GM23248 (cell line): ENCODE data around the gene CCDC107. TPM values are rescaled to one million over a fixed set of nuclear protein-coding genes. Genes with fewer than 3 reads are reported as not detected.

Source experiments
- DNase-seq: peaks from one replicate; pipeline ENCODE4 v3.0.0-alpha.2; 2015
- H2AFZ ChIP-seq: fragments of 200-600 bp; sonication (generic); 2 replicates; pipeline ENCODE4 v1.6.1; 2016; ENCODE audit warnings: antibody characterized with exemption
- H3F3A ChIP-seq: fragments of 200-600 bp; sonication (generic); 2 replicates; pipeline ENCODE4 v1.6.1; 2016; ENCODE audit warnings: mild to moderate bottlenecking, antibody characterized with exemption, mixed run types; ENCODE audit not compliant: insufficient read depth
- H3K27ac ChIP-seq: fragments of 200-600 bp; sonication (generic); 2 replicates; pipeline ENCODE4 v1.5.1; 2016; ENCODE audit warnings: mild to moderate bottlenecking
- H3K27me3 ChIP-seq: fragments of 200-600 bp; sonication (generic); replicated peaks from 2 replicates; pipeline ENCODE4 v1.6.1; 2016; ENCODE audit warnings: mild to moderate bottlenecking; ENCODE audit not compliant: insufficient read depth
- H3K36me3 ChIP-seq: fragments of 200-600 bp; sonication (generic); 2 replicates; pipeline ENCODE4 v1.6.1; 2016; ENCODE audit warnings: low read depth, mild to moderate bottlenecking
- H3K4me1 ChIP-seq: fragments of 200-600 bp; sonication (generic); 2 replicates; pipeline ENCODE4 v1.6.1; 2016; ENCODE audit warnings: mild to moderate bottlenecking; ENCODE audit not compliant: insufficient read depth
- H3K4me2 ChIP-seq: fragments of 200-600 bp; sonication (generic); one replicate; pipeline ENCODE4 v1.6.1; 2016; ENCODE audit warnings: mild to moderate bottlenecking; ENCODE audit not compliant: unreplicated experiment
- H3K4me3 ChIP-seq: fragments of 200-600 bp; sonication (generic); 2 replicates; pipeline ENCODE4 v1.5.1; 2016; ENCODE audit warnings: mild to moderate bottlenecking
- H3K79me2 ChIP-seq: fragments of 200-600 bp; sonication (generic); 2 replicates; pipeline ENCODE4 v1.6.1; 2016; ENCODE audit warnings: mild to moderate bottlenecking; ENCODE audit not compliant: insufficient read depth
- H3K9ac ChIP-seq: fragments of 200-600 bp; sonication (generic); 2 replicates; pipeline ENCODE4 v1.6.1; 2016; ENCODE audit warnings: mild to moderate bottlenecking
- H3K9me2 ChIP-seq: fragments of 200-600 bp; sonication (generic); 2 replicates; pipeline ENCODE4 v1.6.1; 2016; ENCODE audit warnings: mixed run types, mild to moderate bottlenecking, moderate library complexity; ENCODE audit not compliant: insufficient read depth
- H3K9me3 ChIP-seq: fragments of 200-600 bp; sonication (generic); one replicate; pipeline ENCODE4 v1.6.1; 2017; ENCODE audit warnings: low read depth
- H4K20me1 ChIP-seq: fragments of 200-600 bp; sonication (generic); 2 replicates; pipeline ENCODE4 v1.6.0; 2016; ENCODE audit not compliant: insufficient read depth
- EZH2 ChIP-seq: fragments of 200-600 bp; sonication (generic); IDR thresholded peaks from 2 replicates; pipeline ENCODE4 v1.6.1; 2018; ENCODE audit warnings: antibody characterized with exemption, mild to moderate bottlenecking; ENCODE audit not compliant: insufficient read depth, poor library complexity, severe bottlenecking
- EZH2phosphoT487 ChIP-seq: fragments of 200-600 bp; sonication (generic); IDR thresholded peaks from 2 replicates; pipeline ENCODE4 v1.6.1; 2018; ENCODE audit warnings: antibody characterized with exemption, moderate library complexity, mild to moderate bottlenecking, low read depth; ENCODE audit not compliant: insufficient read depth
- WGBS, 2 experiments: methylation state at CpG; one replicate each; pipeline ENCODE4 v1.1.6; 2015 to 2017; ENCODE audit warnings: low lambda C conversion rate in 2 of 2, low coverage in 1 of 2; ENCODE audit errors: missing lambda C conversion rate in 2 of 2; 5-methylcytosine and 5-hydroxymethylcytosine counted together
- in situ Hi-C: fragments of 300-500 bp; cut with MboI; formaldehyde crosslinking; loops from 2 replicates; pipeline ENCODE4 v1.15.0; 2020
- polyA plus RNA-seq: library from polyadenylated mRNA; unstranded; fragments of >200 nt; fragmentation: Nextera tagmentation; extraction: Ambion mirVana; gene quantifications from 2 replicates; pipeline ENCODE4 v1.2.1, GENCODE V29; 2016
- total RNA-seq: library from RNA; depleted of rRNA; stranded (reverse); fragments of >200 nt; shearing (Covaris generic); gene quantifications from 2 replicates; pipeline ENCODE4 v1.2.3, GENCODE V29; 2014

Gene CCDC107
- total and polyA plus RNA-seq, 2 experiments from 2014 or later = 28.6 to 52.8 TPM

DNA sequence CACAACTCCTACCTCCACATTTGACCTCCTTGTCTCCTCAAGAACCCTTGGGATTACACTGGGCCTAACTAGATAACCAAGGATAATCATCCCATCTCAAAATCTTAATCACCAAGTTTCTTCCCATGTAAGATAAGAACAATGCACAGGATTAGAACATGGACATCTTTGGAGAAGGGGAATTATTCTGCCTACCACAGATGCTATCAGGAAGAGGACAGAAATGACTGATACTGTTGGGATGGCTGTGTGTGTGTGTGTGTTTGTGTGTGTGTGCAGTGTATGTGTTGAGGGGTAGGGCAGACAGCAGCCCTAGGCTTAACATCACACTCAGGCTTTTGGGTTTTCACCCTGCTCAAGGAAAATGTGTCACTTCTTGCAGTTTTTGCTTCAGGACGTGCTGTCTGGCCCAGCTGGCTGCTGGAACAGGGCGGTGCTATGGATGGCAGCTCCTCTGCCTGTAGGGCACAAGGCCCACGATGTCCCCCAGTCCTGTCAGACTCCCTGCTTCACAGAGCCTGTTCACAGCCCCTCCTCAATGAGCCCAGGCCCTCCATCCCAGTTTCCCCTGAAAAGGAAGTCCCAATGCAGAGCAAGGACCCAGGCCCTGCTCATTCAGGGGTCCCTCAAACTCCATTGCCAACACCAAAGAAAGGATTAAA is 23.4 kb downstream of the CCDC107 start:
- no peak overlapping the region for H3K9ac ChIP-seq
- peaks cover 35% of the 10 kb centered on the region for H4K20me1 ChIP-seq
- DNase-seq = peak; percentile 43
- no peak overlapping the region for H3K4me2 ChIP-seq
- H3K9me2 ChIP-seq = no peaks in the 10 kb centered on the region
- 40 to 42% methylated on average over 3 of the region's 3 CpGs for WGBS, 2 experiments
- TF ChIP-seq EZH2 (no peak), EZH2phosphoT487 (no peak)
- H3K36me3 ChIP-seq = peaks cover 39% of the 10 kb centered on the region
- peaks cover 87% of the 10 kb centered on the region for H3F3A ChIP-seq
- H3K27me3 ChIP-seq = no peaks in the 10 kb centered on the region
- H3K27ac ChIP-seq = peak overlapping the region; percentile 28
- no peaks in the 10 kb centered on the region for H3K9me3 ChIP-seq
- in situ Hi-C loops = no loop called here
- no peak overlapping the region for H3K4me3 ChIP-seq
- H2AFZ ChIP-seq = no peak overlapping the region
- H3K79me2 ChIP-seq = peaks cover 29% of the 10 kb centered on the region
- H3K4me1 ChIP-seq = peaks cover 18% of the 10 kb centered on the region

- Histone ChIP-seq H3K9me3 (no peaks in the 10 kb centered on the region), H2AFZ (no peak overlapping the region), H3K9ac (no peak overlapping the region), H3K36me3 (peaks cover 45% of the 10 kb centered on the region), H3K79me2 (peaks cover 35% of the 10 kb centered on the region), H3K27ac (peak overlapping the region; percentile 28), H3K9me2 (no peaks in the 10 kb centered on the region), H4K20me1 (peaks cover 40% of the 10 kb centered on the region), H3K4me2 (no peak overlapping the region), H3K27me3 (no peaks in the 10 kb centered on the region), H3K4me3 (no peak overlapping the region), H3K4me1 (peaks cover 24% of the 10 kb centered on the region), H3F3A (peaks cover 93% of the 10 kb centered on the region)
- in situ Hi-C loops = no loop called here
- DNase-seq = no peak
- WGBS, 2 experiments = 69 to 72% methylated on average over 6 of the region's 6 CpGs
- TF ChIP-seq EZH2phosphoT487 (no peak), EZH2 (no peak)
These were observed 24.0 kb downstream of the CCDC107 start for GRCh38 chr9:35682051-35682450.

DNA sequence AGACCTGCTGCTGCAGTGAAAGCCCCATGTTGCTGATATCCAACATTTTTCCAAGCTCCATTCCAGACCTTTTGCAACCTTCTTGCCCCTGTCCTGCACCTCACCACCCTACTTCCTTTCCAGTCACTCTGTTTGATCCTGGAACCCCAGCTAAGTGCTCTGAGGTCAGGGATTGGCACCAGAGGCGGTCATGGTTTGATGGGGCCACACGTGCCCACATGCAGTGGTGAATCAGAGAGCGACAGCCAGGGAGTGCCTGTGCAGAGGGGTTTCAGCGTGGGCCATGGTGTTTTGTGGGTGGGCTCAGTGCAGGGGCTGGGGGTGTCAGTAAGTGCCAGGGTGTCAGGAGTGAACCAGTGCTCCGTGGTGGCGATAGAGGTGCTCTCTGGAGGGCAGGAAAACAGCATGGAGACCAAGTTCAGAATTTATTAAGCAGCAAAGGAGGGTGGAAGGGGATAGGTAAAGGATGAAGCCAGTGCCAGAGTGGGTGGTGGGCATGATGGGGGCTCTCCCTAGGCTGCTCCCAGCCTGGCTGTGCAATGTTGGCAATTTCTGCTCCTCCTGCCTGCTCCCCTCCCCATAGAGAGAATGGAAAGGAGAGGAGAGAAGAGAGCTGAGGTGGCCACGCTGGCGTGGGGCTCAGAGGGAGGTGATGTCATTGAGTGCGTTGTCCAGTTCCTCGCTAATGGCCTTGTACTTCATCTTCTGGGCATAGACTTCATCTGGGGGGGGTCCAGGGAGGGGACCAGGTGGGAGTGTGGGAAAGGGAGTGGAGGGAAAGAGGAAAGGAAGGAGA is 24.6 kb downstream of the CCDC107 start:
- Histone ChIP-seq H3K4me3 (no peak overlapping the region), H3K36me3 (peaks cover 47% of the 10 kb centered on the region), H3K9ac (0 out of 2 replicates have a peak overlapping the region, but pooled peaks have one; percentile 13), H3K27ac (peak overlapping the region; percentile 32; the same call in 1 of the 2 replicates), H4K20me1 (peaks cover 47% of the 10 kb centered on the region), H3K79me2 (peaks cover 42% of the 10 kb centered on the region), H3K9me3 (no peaks in the 10 kb centered on the region), H3K4me2 (no peak overlapping the region), H3K27me3 (no peaks in the 10 kb centered on the region), H2AFZ (no peak overlapping the region), H3K9me2 (no peaks in the 10 kb centered on the region), H3F3A (peaks cover 94% of the 10 kb centered on the region), H3K4me1 (peaks cover 30% of the 10 kb centered on the region)
- no peak for DNase-seq
- no peak for TF ChIP-seq EZH2
- TF ChIP-seq EZH2phosphoT487 = no peak
- 91 to 92% methylated on average over 10 of the region's 10 CpGs for WGBS, 2 experiments
- in situ Hi-C loops = no loop called here

DNA sequence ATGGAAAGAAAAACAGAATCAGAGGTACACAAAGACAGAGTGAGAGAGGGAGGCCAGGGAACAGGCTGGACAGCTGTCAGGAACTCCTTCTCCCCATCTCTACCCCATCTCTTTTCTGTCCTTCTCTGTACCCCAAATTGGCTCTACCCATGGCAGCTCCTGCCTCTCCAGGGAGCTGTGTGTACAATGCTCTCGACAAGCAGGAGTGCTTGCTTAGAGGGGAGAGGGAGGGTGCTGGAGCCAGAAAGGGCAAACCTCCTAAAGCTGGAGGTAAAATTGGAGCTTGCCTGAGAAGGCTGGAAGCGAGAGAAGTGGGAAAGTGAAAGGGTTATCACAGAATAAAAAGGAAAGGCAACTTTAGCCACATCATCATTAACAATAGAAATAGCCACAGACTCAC is 25.2 kb downstream of the CCDC107 start:
- Histone ChIP-seq H3K9me3 (no peaks in the 10 kb centered on the region), H3K36me3 (peaks cover 50% of the 10 kb centered on the region), H3K9me2 (no peaks in the 10 kb centered on the region), H3K4me2 (no peak overlapping the region), H3K9ac (peak overlapping the region; percentile 35; the same call in 1 of the 2 replicates), H3K79me2 (peaks cover 48% of the 10 kb centered on the region), H2AFZ (no peak overlapping the region), H3K27me3 (no peaks in the 10 kb centered on the region), H3K4me1 (peaks cover 35% of the 10 kb centered on the region), H3F3A (peaks cover 94% of the 10 kb centered on the region), H3K4me3 (no peak overlapping the region), H4K20me1 (peaks cover 53% of the 10 kb centered on the region), H3K27ac (peak overlapping the region; percentile 32)
- in situ Hi-C loops = no loop called here
- no peak for TF ChIP-seq EZH2phosphoT487
- TF ChIP-seq EZH2 = no peak
- DNase-seq = no peak
- 76 to 87% methylated on average over 2 of the region's 2 CpGs for WGBS, 2 experiments
